Measurements from ENCODE around the gene CYLD.

CYLD gene

DNA sequence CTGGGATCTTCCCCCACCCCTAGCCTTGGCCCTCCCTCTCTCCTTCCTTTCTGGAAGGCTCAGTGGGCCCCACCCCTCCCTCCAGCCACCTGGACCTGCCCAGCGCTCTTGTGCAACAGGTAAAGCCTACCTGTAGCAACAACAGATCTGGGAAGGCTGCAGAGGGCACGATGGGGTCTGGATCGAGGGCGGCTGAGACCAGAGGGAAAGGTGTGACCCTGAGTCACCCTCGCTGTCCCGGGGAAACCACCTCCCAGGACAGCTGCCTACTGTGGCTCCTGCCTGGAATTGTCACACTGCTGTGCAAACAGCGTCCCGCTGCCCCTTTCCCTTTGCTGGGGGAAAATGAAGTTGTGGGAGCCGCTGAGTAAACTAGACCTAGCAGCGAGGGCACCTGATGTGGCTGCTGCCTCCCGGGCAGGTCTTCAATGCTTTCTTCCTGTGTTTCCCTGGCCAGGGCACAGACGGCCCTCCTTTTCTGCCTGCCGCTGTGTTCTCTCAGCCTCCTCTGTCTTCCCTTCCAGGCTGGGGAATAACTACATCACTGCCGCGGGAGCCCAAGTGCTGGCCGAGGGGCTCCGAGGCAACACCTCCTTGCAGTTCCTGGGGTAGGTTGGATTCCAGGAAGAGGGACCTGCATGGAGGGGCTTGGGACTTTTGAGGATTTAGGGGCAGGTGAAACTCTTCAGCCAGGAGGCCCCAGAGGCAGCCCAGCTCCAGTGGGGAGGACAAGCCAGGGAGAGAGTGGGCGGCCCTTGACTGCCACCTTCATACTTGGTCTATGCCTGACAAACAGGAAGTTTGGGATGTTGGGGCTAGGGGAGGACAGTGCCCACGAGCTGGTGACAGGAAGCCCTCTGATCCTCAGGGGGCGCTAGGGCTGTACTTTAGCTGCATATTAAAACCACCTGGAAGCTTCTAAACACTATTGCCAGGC lies 22.2 kb upstream of the CYLD start:
- TF ChIP-seq CTCF (IDR thresholded peaks at IDR 0.05; ENCODE audit: low read depth, low read length) = 0 out of 2 replicates have a peak, but pooled peaks have one; percentile 11
- Histone ChIP-seq H3K27ac (no peak overlapping the region), H3K36me3 (no peaks in the 10 kb centered on the region), H3K27me3 (ENCODE audit: insufficient read depth, low read depth, severe bottlenecking) (no peaks in the 10 kb centered on the region), H3K4me3 (ENCODE audit: low read depth, low read length) (no peak overlapping the region), H3K9me3 (ENCODE audit: severe bottlenecking) (no peaks in the 10 kb centered on the region)
- no peak for DNase-seq

DNA sequence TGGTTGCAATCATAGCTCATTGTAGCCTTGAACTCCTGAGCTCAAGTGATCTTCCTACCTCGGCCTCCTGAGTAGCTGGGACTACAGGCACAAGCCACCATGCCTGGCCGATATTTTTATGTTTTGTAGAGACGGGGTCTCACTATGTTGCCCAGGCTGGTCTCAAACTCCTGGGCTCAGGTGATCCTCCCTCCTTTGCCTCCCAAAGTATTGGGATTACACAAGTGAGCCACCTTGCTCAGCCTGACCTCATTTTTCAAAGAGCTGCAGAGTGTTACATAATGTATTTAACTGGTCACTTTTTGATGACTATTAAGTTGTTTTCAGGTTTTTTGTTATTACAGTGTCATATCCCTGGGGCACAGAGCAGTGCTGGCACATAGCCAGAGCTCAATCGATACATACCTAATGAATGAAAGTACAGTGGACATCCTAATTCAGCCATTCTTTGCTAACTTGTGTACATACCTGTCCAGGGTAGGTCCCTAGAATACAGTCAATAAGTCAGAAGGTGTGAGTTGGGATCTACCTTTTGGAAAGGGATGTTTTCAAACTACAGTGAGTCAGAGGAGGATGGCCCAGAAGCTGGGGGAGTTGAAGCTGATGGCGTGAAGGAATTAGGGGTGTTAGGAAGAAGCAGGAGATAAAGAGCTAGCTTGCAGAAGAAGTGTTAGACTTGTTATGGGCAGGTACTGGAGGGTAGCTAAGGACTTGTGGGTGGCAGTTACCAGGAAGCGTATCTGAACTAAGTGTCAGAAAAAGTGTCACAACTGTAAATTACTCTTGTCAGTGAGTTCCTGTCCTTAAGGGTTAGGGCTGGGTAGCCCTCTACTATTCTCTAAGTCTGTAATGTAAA lies 20.1 kb upstream of the CYLD start:
- no peaks in the 10 kb centered on the region for H3K9me3 ChIP-seq (ENCODE audit: severe bottlenecking)
- H3K4me3 ChIP-seq (ENCODE audit: low read depth, low read length) = no peak overlapping the region
- H3K27ac ChIP-seq = no peak overlapping the region
- TF ChIP-seq CTCF (IDR thresholded peaks at IDR 0.05; ENCODE audit: low read depth, low read length) = no peak
- H3K27me3 ChIP-seq (ENCODE audit: insufficient read depth, low read depth, severe bottlenecking) = no peaks in the 10 kb centered on the region
- no peaks in the 10 kb centered on the region for H3K36me3 ChIP-seq
- DNase-seq = no peak

GRCh38 chr16:50722405-50722737 lies 19.5 kb upstream of the CYLD start:
- no peaks in the 10 kb centered on the region for H3K27me3 ChIP-seq (ENCODE audit: insufficient read depth, low read depth, severe bottlenecking)
- no peaks in the 10 kb centered on the region for H3K9me3 ChIP-seq (ENCODE audit: severe bottlenecking)
- no peaks in the 10 kb centered on the region for H3K36me3 ChIP-seq
- DNase-seq = no peak
- H3K4me3 ChIP-seq (ENCODE audit: low read depth, low read length) = no peak overlapping the region
- no peak overlapping the region for H3K27ac ChIP-seq
- TF ChIP-seq CTCF (IDR thresholded peaks at IDR 0.05; ENCODE audit: low read depth, low read length) = no peak

GRCh38 chr16:50722960-50723359 lies 18.9 kb upstream of the CYLD start:
- Histone ChIP-seq H3K27ac (no peak overlapping the region), H3K36me3 (no peaks in the 10 kb centered on the region), H3K27me3 (ENCODE audit: insufficient read depth, low read depth, severe bottlenecking) (no peaks in the 10 kb centered on the region), H3K4me3 (ENCODE audit: low read depth, low read length) (no peak overlapping the region), H3K9me3 (ENCODE audit: severe bottlenecking) (no peaks in the 10 kb centered on the region)
- no peak for TF ChIP-seq CTCF (IDR thresholded peaks at IDR 0.05; ENCODE audit: low read depth, low read length)
- no peak for DNase-seq

GRCh38 chr16:50724306-50724705 lies 17.6 kb upstream of the CYLD start:
- H3K9me3 ChIP-seq (ENCODE audit: severe bottlenecking) = no peaks in the 10 kb centered on the region
- H3K4me3 ChIP-seq (ENCODE audit: low read depth, low read length) = no peak overlapping the region
- TF ChIP-seq CTCF (IDR thresholded peaks at IDR 0.05; ENCODE audit: low read depth, low read length) = no peak
- no peaks in the 10 kb centered on the region for H3K36me3 ChIP-seq
- DNase-seq = no peak
- H3K27me3 ChIP-seq (ENCODE audit: insufficient read depth, low read depth, severe bottlenecking) = no peaks in the 10 kb centered on the region
- no peak overlapping the region for H3K27ac ChIP-seq

Measured in WERI-Rb-1 (cell line).